H1 (cell line): ENCODE results near the gene PITPNC1. TPM values are rescaled to one million over a fixed set of nuclear protein-coding genes. Genes with fewer than 3 reads are reported as not detected.

Source experiments
- BRCA1 ChIP-seq: IDR thresholded peaks from 2 replicates; pipeline ENCODE4 v1.6.1; 2012; ENCODE audit warnings: low read depth, low read length, improper control_type of control experiment
- CBX5 ChIP-seq: fragments of 300-800, 300-1000 bp; sonication (generic); IDR thresholded peaks from 2 replicates; pipeline ENCODE4 v1.7.1; 2016; ENCODE audit warnings: antibody characterized with exemption, low read length, low read depth
- CHD2 ChIP-seq: IDR thresholded peaks from 2 replicates; pipeline ENCODE4 v1.6.1; 2012; ENCODE audit warnings: low read length, improper control_type of control experiment
- CHD7 ChIP-seq: fragments of 300-600 bp; sonication (generic); IDR thresholded peaks from 2 replicates; pipeline ENCODE4 v1.7.1; 2012; ENCODE audit warnings: low read length, moderate library complexity, mild to moderate bottlenecking, inconsistent platforms; ENCODE audit not compliant: insufficient replicate concordance
- CTCF ChIP-seq, 3 experiments: IDR thresholded peaks; 1 replicate in 2 of 3; 2 replicates in 1 of 3; pipeline versions ENCODE4 v1.5.1 to v1.6.1; 2011; ENCODE audit warnings: low read length in 3 of 3, mild to moderate bottlenecking in 3 of 3, inconsistent platforms in 2 of 3, low read depth in 1 of 3, moderate library complexity in 1 of 3; ENCODE audit not compliant: insufficient read depth in 1 of 3; ENCODE audit errors: control extremely low read depth in 1 of 3
- EP300 ChIP-seq, 2 experiments: IDR thresholded peaks; 1 replicate in 1 of 2; 2 replicates in 1 of 2; pipeline ENCODE4 v1.6.1; 2011 to 2012; ENCODE audit warnings: low read depth in 2 of 2, low read length in 2 of 2, mild to moderate bottlenecking in 2 of 2, borderline replicate concordance in 1 of 2, inconsistent platforms in 1 of 2, moderate library complexity in 1 of 2
- HDAC6 ChIP-seq: IDR thresholded peaks from one replicate; pipeline ENCODE4 v1.7.1; 2012; ENCODE audit warnings: low read depth, mild to moderate bottlenecking, inconsistent platforms, low read length, moderate library complexity
- KDM4A ChIP-seq: IDR thresholded peaks from one replicate; pipeline ENCODE4 v1.7.1; 2012; ENCODE audit warnings: low read depth, mild to moderate bottlenecking, moderate library complexity, low read length, inconsistent platforms; ENCODE audit not compliant: severe bottlenecking
- SP1 ChIP-seq: IDR thresholded peaks from 2 replicates; pipeline ENCODE4 v1.6.1; 2011; ENCODE audit warnings: low read depth, low read length
- SRF ChIP-seq: IDR thresholded peaks from 2 replicates; pipeline ENCODE4 v1.6.1; 2011; ENCODE audit warnings: mild to moderate bottlenecking, low read depth, low read length, moderate library complexity
- polyA plus RNA-seq, 7 experiments: library from polyadenylated mRNA; depleted of rRNA in 3 of 7; stranded (reverse) in 5 of 7; unstranded in 2 of 7; fragments of >200 nt in 5 of 7; fragments of 200-250 nt in 2 of 7; gene quantifications; 1 replicate in 5 of 7; 2 replicates in 1 of 7; 4 replicates in 1 of 7; pipeline versions ENCODE4 v1.2.1 to v1.2.3, GENCODE V29; 2011 to 2013; ENCODE audit warnings: missing spikeins in 2 of 7, mixed read lengths in 2 of 7
- total RNA-seq: library from RNA; stranded (reverse); fragmentation: NEBNext Ultra II Directional; extraction: Animal tissue kit (Norgen Biotek cat#: 25700); gene quantifications from 2 replicates; pipeline ENCODE4 v1.2.1, GENCODE V29; 2021

Gene PITPNC1
- total and polyA plus RNA-seq, 2 of the 8 experiments (the other 6 are each of a cell fraction or from before 2014, with no cell fraction given): 17.6 to 54.7 TPM

GRCh38 chr17:67441896-67442219 is 64.8 kb downstream of the PITPNC1 start (continued):
- no peak for TF ChIP-seq CHD7
- TF ChIP-seq CBX5: no peak
- no peak for TF ChIP-seq CHD2
- no peak for TF ChIP-seq EP300 (IDR thresholded peaks at IDR 0.05; ENCODE audit: borderline replicate concordance in 1 of 2, low read depth in 2 of 2, low read length in 2 of 2)
- no peak for TF ChIP-seq HDAC6
- TF ChIP-seq KDM4A: no peak
- TF ChIP-seq CTCF (IDR thresholded peaks at IDR 0.05; ENCODE audit: control extremely low read depth in 1 of 3, insufficient read depth in 1 of 3, low read depth in 1 of 3, low read length in 3 of 3): no peak
- TF ChIP-seq SP1: no peak
- no peak for TF ChIP-seq SRF
- no peak for TF ChIP-seq BRCA1
